ENCODE data around the gene MYBPC3. TPM values are rescaled to one million over a fixed set of nuclear protein-coding genes. Genes with fewer than 3 reads are reported as not detected.
"Not testable (repeated sequence)": the region's sequence is repeated elsewhere in the genome, so short reads cannot be mapped to it uniquely, and the experiment has no call there.

The MYBPC3 gene
- polyA plus RNA-seq, 1 donor = 0.13 TPM

DNA sequence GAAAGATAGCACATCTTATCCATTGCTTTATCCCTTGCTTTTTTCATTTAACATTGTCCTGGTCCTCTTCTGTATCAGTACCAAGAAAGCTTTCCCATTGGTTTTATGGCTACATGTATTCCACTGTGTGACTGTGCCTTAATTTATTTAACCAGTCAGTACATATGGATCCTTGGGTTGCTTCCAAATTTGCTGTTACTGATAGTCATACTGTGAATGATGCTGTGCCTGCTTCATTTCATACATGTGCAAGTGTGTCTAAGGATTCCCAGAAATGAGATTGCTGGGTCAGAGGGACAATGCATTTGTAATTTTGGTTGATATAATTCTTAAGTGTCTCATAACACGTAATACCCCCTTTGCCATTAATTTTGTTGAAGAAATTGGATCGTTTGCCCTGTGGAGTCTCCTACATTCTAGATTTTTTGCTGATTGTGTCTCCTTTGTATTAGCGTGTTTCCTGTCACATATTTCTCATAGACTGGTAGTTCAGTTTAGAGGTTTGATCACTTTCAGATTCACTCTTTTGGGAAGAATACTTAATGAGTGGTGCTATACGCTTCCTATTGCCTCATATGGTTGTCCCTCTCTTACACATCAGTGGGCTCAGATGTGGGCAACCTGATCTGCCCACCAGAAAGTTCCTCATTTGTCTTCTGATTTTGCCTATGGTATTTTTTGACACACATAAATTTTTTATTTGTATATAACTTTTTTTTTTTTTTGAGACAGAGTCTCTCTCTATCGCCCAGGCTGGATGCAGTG, 35.3 kb downstream of the MYBPC3 start:
- DNase-seq = no peak

DNA sequence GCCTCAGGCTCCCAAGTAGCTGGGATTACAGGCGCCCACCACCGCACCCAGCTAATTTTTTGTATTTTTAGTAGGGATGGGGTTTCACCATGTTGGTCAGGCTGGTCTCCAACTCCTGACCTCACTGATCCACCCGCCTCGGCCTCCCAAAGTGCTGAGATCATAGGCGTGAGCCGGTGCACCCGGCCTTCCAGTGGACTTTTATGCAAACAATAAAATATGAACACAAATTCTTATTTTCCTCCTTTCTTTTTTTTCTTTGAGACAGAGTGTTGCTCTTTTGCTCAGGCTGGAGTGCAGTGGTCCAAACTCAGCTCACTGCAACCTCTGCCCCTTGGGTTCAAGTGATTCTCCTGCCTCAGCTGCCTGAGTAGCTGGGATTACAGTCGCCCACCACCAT, 36.0 kb downstream of the MYBPC3 start:
- not testable (repeated sequence) for DNase-seq

- DNase-seq = no peak
Measured at GRCh38 chr11:47314992-47315391, 37.5 kb downstream of the MYBPC3 start.

GRCh38 chr11:47308050-47308823, 44.3 kb downstream of the MYBPC3 start:
- no peak for DNase-seq

GRCh38 chr11:47306484-47306844, 46.0 kb downstream of the MYBPC3 start:
- DNase-seq = no peak

DNA sequence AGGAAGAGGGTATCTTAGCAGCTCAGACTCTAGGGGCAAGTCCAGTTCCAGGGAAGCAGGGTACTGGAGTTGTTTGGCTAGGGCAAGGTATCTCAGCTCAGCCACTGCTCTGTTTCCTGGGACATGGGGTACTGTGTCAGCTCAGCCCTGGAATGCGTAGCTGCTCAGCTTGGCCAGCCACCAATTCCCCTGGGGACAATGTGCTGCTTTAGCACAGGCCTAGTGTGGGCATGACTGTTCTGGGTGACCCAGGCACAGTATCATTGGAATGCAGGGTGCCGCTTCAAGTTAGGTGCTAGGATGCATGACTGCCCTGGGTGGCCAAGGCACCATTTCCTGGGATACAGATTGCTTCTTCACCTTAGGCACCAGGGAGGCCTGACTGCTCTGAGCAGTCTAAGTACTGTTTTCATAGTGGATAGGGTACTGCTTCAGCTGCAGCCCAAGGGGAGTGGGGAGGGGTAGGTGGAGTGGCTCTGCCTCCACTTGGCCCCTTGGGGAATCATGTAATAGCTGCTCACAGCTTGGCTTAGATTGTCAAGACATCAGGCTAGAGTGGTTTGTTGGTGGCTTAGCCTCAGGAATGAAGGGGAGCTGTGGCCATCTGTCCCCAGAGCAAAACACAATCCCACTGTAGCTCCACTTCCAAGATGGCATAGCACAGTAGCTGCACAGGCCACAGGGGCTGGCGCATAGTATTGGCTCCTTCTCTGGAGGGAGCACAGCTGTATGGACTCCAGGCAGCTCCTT, 46.6 kb downstream of the MYBPC3 start:
- DNase-seq = no peak

- no peak for DNase-seq
Measured at GRCh38 chr11:47302853-47303252, 49.6 kb downstream of the MYBPC3 start.

DNA sequence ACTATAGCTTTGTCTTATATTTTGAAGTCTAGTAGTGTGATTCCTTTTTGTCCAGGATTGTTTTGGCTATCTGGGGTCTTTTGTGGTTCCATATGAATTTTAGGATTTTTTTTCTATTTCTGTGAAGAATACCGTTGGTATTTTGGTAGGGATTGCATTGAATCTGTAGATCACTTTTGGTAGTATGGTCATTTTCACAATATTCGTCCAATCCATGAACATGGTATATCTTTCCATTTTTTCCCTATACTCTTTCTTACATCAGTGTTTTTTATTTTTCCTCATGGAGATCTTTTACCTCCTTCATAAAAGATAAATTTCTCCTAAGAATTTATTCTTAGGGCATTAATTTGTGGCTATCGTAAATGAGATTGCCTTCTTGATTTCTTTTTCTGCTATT, 53.4 kb downstream of the MYBPC3 start:
- no peak for DNase-seq

GRCh38 chr11:47296045-47296444, 56.5 kb downstream of the MYBPC3 start:
- DNase-seq = no peak

DNA sequence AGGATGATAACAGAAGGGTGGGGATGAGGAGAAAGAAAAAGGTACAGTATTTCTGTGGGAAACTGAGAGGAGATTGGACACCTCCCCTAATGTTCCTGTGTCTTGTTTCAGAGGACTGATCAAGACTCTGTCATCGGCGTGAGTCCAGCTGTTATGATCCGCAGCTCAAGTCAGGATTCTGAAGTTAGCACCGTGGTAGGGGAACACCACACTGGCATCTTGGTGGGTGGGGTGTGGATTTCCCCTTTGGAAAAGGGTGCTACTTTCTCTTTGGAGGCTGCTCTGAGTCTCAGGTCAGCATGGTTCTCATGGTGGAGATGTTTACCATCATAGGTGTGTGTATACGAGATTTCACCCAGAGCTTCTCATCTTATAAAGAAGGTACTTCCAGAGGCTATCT, 57.1 kb downstream of the MYBPC3 start:
- DNase-seq = no peak

GRCh38 chr11:47289856-47290255, 62.6 kb downstream of the MYBPC3 start:
- no peak for DNase-seq

GRCh38 chr11:47288066-47288465, 64.4 kb downstream of the MYBPC3 start:
- DNase-seq = no peak

GRCh38 chr11:47285969-47286770, 66.3 kb downstream of the MYBPC3 start:
- no peak for DNase-seq

DNA sequence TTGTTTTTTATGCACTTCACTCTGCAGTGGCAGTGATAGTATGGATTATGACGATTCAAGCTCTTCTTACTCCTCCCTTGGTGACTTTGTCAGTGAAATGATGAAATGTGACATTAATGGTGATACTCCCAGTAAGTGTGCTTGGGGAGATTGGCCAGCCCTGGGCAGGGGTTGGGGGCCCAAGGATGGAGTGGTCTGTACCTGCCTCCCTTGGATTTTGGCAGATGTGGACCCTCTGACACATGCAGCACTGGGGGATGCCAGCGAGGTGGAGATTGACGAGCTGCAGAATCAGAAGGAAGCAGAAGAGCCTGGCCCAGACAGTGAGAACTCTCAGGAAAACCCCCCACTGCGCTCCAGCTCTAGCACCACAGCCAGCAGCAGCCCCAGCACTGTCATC, 68.4 kb downstream of the MYBPC3 start:
- no peak for DNase-seq

GRCh38 chr11:47282462-47282861, 70.0 kb downstream of the MYBPC3 start:
- no peak for DNase-seq

Other genes starting within 250 kb of the MYBPC3 start
- 93.8 TPM for gene ARFGAP2, start 175.8 kb downstream of the MYBPC3 start, polyA plus RNA-seq (ENCODE audit: insufficient read length)
- gene PACSIN3, start 166.3 kb downstream of the MYBPC3 start, polyA plus RNA-seq (ENCODE audit: insufficient read length) = 27.6 TPM
- gene DDB2, start 137.7 kb downstream of the MYBPC3 start, polyA plus RNA-seq (ENCODE audit: insufficient read length) = 28.1 TPM
- gene ACP2, start 103.9 kb downstream of the MYBPC3 start, polyA plus RNA-seq (ENCODE audit: insufficient read length) = 57.7 TPM
- 43.0 TPM for gene NR1H3, start 94.7 kb downstream of the MYBPC3 start, polyA plus RNA-seq (ENCODE audit: insufficient read length)
- gene MADD, start 82.6 kb downstream of the MYBPC3 start, polyA plus RNA-seq (ENCODE audit: insufficient read length) = 53.9 TPM
- gene SPI1, start 25.8 kb upstream of the MYBPC3 start, polyA plus RNA-seq (ENCODE audit: insufficient read length) = 3.4 TPM
- gene SLC39A13, start 55.9 kb upstream of the MYBPC3 start, polyA plus RNA-seq (ENCODE audit: insufficient read length) = 39.5 TPM
- gene PSMC3, start 73.7 kb upstream of the MYBPC3 start, polyA plus RNA-seq (ENCODE audit: insufficient read length) = 164 TPM
- gene RAPSN, start 96.4 kb upstream of the MYBPC3 start, polyA plus RNA-seq (ENCODE audit: insufficient read length) = not detected
- gene CELF1, start 200.4 kb upstream of the MYBPC3 start, polyA plus RNA-seq (ENCODE audit: insufficient read length) = 136 TPM
- gene PTPMT1, start 212.9 kb upstream of the MYBPC3 start, polyA plus RNA-seq (ENCODE audit: insufficient read length) = 44.1 TPM
- 27.2 TPM for gene KBTBD4, start 226.3 kb upstream of the MYBPC3 start, polyA plus RNA-seq (ENCODE audit: insufficient read length)
- 148 TPM for gene NDUFS3, start 226.4 kb upstream of the MYBPC3 start, polyA plus RNA-seq (ENCODE audit: insufficient read length)
- gene FAM180B, start 234.0 kb upstream of the MYBPC3 start, polyA plus RNA-seq (ENCODE audit: insufficient read length) = 0.33 TPM
- gene C1QTNF4, start 241.7 kb upstream of the MYBPC3 start, polyA plus RNA-seq (ENCODE audit: insufficient read length) = 5.8 TPM

All from left kidney (tissue), 2 donors.